ENCODE data around the gene NHERF2. TPM values are rescaled to one million over a fixed set of nuclear protein-coding genes. Genes with fewer than 3 reads are reported as not detected.

Gene NHERF2
- total RNA-seq (1.5 TPM), polyA plus RNA-seq (under 1 TPM; 0.09 to 0.86 (median 0.21) TPM)

DNA sequence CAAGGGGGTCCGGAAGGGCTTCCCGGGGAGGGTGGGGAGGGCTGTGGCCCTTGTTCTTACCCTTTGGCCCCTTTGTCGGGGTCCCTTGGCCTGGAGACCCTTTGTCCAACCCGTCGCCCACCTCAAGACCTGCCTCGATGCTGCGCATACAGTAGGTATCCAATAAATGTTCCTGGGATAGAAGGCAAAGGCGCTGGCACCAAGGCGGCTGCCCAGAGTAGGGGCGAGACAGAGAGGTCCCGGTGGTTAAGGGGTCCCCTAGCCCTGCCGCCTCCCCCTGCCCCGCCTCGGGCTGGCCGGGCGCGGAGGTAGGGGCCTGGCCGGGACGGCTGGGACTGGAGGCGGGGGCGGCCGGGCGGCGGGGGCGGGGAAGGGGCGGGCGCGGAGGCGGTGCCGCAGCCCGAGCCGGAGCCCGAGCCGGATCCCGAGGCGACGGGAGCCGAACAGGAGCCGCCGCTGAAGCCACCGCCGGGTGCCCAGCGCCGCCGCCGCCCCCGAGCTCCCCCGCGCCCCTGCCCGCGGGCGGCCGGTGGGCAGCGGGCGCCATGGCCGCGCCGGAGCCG is at the start of gene NHERF2:
Gene NHERF2, plus strand, starts transcription at position 442 of the 563 bp plus-strand sequence. Its CDS starts 104 bp downstream, at position 546.
- Mint-ChIP-seq H3K9me3 (no peaks in the 10 kb centered on the region), H3K36me3 (no peaks in the 10 kb centered on the region), H3K4me1 (peaks cover 0 to 23% (median 6%) of the 10 kb centered on the region in 4 donors), H3K27ac (peak within 1 kb of the TSS in 2 of 3 donors; percentile 31 to 56), H3K4me3 (peak within 1 kb of the TSS; percentile 69 to 84 (median 83)), H3K27me3 (peaks cover 38% of the 10 kb centered on the region)
- H3K27ac ChIP-seq (ENCODE audit: insufficient read depth, low read length, poor library complexity, severe bottlenecking), result no peak within 1 kb of the TSS
- H3K27me3 ChIP-seq (ENCODE audit: control insufficient read depth, insufficient read depth, low read length), result no peaks in the 10 kb centered on the region
- no peak within 1 kb of the TSS for H3K4me3 ChIP-seq (ENCODE audit: low read depth, low read length)
- no peaks in the 10 kb centered on the region for H3K9me3 ChIP-seq (ENCODE audit: control insufficient read depth in 2 of 2, low read length in 2 of 2)
- no peaks in the 10 kb centered on the region for H3K36me3 ChIP-seq (ENCODE audit: control insufficient read depth, insufficient read depth, low read length)
- peak in 1 of 2 donors; percentile 20 for ATAC-seq (ENCODE audit: low read depth in 2 of 2)
- DNase-seq, result peak in 1 of 3 donors; percentile 27
- H3K4me1 ChIP-seq (ENCODE audit: control insufficient read depth, insufficient read depth, low read length, poor library complexity, severe bottlenecking), result peaks cover 29% of the 10 kb centered on the region

DNA sequence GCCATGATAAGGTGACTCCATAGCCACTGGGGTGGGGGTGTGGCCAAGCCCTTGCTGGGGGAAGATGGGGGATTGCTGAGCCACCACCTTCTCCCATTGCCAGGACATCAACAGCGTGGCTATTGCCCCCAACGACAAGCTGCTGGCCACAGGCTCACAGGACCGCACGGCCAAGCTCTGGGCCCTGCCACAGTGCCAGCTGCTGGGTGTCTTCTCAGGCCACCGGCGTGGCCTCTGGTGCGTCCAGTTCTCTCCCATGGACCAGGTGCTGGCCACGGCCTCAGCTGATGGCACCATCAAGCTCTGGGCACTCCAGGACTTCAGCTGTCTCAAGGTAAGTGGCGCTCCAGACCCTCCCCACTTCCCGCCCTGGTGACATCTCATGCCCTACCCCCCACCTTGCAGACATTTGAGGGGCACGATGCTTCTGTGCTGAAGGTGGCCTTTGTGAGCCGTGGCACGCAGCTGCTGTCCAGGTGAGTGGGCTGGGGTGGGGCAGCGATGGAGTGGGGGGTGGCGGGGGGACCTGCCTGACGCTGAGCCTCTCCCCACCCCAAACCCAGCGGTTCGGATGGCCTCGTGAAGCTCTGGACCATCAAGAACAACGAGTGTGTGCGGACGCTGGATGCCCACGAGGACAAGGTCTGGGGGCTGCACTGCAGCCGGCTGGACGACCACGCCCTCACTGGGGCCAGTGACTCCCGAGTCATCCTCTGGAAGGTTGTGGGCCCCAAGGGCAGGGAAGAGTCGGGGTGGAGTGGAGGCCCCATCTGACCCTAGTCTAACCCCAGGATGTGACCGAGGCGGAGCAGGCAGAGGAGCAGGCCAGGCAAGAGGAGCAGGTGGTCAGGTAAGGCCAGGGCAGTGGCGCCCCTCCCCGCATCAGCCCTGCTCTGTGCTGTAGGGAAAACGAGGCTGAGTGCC is 49.5 kb upstream of the NHERF2 start:
- peaks cover 0 to 15% (median 1%) of the 10 kb centered on the region in 4 donors for H3K4me1 Mint-ChIP-seq
- Histone ChIP-seq H3K4me3 (ENCODE audit: low read depth, low read length) (no peak overlapping the region), H3K27me3 (ENCODE audit: control insufficient read depth, insufficient read depth, low read length) (peaks cover 9% of the 10 kb centered on the region), H3K9me3 (ENCODE audit: control insufficient read depth in 2 of 2, low read length in 2 of 2) (no peaks in the 10 kb centered on the region), H3K27ac (ENCODE audit: insufficient read depth, low read length, poor library complexity, severe bottlenecking) (no peak overlapping the region), H3K4me1 (ENCODE audit: control insufficient read depth, insufficient read depth, low read length, poor library complexity, severe bottlenecking) (peaks cover 19% of the 10 kb centered on the region), H3K36me3 (ENCODE audit: control insufficient read depth, insufficient read depth, low read length) (peaks cover 33% of the 10 kb centered on the region)
- no peak overlapping the region for H3K27ac Mint-ChIP-seq
- peaks cover 25% of the 10 kb centered on the region for H3K27me3 Mint-ChIP-seq
- H3K9me3 Mint-ChIP-seq, result no peaks in the 10 kb centered on the region
- DNase-seq (no peak), ATAC-seq (ENCODE audit: low read depth in 2 of 2) (no peak)
- peaks cover 6% of the 10 kb centered on the region for H3K36me3 Mint-ChIP-seq
- no peak overlapping the region for H3K4me3 Mint-ChIP-seq

DNA sequence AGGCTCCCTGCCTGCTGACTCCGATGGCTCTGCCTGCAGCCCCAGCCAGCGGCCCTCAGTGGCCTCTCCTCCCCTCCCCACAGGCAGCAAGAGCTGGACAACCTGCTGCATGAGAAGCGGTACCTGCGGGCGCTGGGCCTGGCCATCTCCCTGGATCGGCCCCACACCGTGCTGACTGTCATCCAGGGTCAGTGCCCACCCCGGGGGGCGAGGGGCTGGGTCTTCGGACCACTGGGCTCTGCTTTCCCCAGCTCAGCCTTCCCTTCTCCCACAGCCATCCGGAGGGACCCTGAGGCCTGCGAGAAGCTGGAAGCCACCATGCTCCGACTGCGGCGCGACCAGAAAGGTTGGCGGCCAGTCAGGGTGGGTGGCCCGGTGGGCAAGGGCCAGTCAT is 48.8 kb upstream of the NHERF2 start:
- peaks cover 6% of the 10 kb centered on the region for H3K36me3 Mint-ChIP-seq
- H3K27ac ChIP-seq (ENCODE audit: insufficient read depth, low read length, poor library complexity, severe bottlenecking), result no peak overlapping the region
- H3K27me3 ChIP-seq (ENCODE audit: control insufficient read depth, insufficient read depth, low read length), result peaks cover 11% of the 10 kb centered on the region
- H3K36me3 ChIP-seq (ENCODE audit: control insufficient read depth, insufficient read depth, low read length), result peaks cover 33% of the 10 kb centered on the region
- peaks cover 31% of the 10 kb centered on the region for H3K27me3 Mint-ChIP-seq
- H3K4me3 Mint-ChIP-seq, result no peak overlapping the region
- peaks cover 0 to 18% (median 3%) of the 10 kb centered on the region in 4 donors for H3K4me1 Mint-ChIP-seq
- peaks cover 13% of the 10 kb centered on the region for H3K4me1 ChIP-seq (ENCODE audit: control insufficient read depth, insufficient read depth, low read length, poor library complexity, severe bottlenecking)
- ATAC-seq (ENCODE audit: low read depth in 2 of 2) (no peak), DNase-seq (no peak)
- no peak overlapping the region for H3K4me3 ChIP-seq (ENCODE audit: low read depth, low read length)
- no peaks in the 10 kb centered on the region for H3K9me3 ChIP-seq (ENCODE audit: control insufficient read depth in 2 of 2, low read length in 2 of 2)
- H3K9me3 Mint-ChIP-seq, result no peaks in the 10 kb centered on the region
- H3K27ac Mint-ChIP-seq, result no peak overlapping the region

DNA sequence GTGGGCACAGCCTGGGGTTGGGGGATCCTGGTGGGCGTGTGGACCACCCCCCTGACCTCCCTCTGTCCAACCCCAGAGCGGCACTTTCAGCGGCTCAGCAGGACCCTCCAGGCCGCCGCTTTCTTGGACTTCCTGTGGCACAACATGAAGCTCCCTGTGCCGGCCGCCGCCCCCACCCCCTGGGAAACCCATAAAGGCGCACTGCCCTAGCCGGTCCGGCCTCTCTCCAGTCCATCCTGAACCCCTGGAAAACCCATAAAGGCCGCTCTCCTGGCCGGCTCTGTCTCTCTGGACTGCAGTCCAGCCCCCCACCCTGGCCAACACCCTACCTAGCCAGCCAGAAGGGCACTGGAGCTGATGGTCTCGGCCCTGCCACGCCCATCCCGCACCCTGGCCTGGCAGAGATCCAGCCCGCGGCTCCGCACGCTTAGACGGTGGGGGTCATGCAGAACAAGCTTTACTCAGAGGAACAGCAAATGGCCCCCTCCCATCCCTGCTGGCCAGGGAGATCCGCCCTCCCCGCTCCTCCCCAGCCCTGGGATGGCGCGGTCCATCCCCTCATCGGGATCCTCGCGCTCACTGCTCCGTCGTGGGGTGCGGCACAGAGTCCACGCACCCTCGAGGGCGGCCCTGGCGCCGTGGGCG is 48.1 kb upstream of the NHERF2 start:
- no peak overlapping the region for H3K27ac Mint-ChIP-seq
- Histone ChIP-seq H3K4me1 (ENCODE audit: control insufficient read depth, insufficient read depth, low read length, poor library complexity, severe bottlenecking) (peaks cover 15% of the 10 kb centered on the region), H3K27me3 (ENCODE audit: control insufficient read depth, insufficient read depth, low read length) (peaks cover 11% of the 10 kb centered on the region), H3K4me3 (ENCODE audit: low read depth, low read length) (no peak overlapping the region), H3K9me3 (ENCODE audit: control insufficient read depth in 2 of 2, low read length in 2 of 2) (no peaks in the 10 kb centered on the region), H3K36me3 (ENCODE audit: control insufficient read depth, insufficient read depth, low read length) (peaks cover 33% of the 10 kb centered on the region), H3K27ac (ENCODE audit: insufficient read depth, low read length, poor library complexity, severe bottlenecking) (no peak overlapping the region)
- peaks cover 0 to 16% (median 4%) of the 10 kb centered on the region in 4 donors for H3K4me1 Mint-ChIP-seq
- H3K27me3 Mint-ChIP-seq, result peaks cover 28% of the 10 kb centered on the region
- no peaks in the 10 kb centered on the region for H3K9me3 Mint-ChIP-seq
- peaks cover 6% of the 10 kb centered on the region for H3K36me3 Mint-ChIP-seq
- H3K4me3 Mint-ChIP-seq, result no peak overlapping the region
- no peak for DNase-seq
- no peak for ATAC-seq (ENCODE audit: low read depth in 2 of 2)

DNA sequence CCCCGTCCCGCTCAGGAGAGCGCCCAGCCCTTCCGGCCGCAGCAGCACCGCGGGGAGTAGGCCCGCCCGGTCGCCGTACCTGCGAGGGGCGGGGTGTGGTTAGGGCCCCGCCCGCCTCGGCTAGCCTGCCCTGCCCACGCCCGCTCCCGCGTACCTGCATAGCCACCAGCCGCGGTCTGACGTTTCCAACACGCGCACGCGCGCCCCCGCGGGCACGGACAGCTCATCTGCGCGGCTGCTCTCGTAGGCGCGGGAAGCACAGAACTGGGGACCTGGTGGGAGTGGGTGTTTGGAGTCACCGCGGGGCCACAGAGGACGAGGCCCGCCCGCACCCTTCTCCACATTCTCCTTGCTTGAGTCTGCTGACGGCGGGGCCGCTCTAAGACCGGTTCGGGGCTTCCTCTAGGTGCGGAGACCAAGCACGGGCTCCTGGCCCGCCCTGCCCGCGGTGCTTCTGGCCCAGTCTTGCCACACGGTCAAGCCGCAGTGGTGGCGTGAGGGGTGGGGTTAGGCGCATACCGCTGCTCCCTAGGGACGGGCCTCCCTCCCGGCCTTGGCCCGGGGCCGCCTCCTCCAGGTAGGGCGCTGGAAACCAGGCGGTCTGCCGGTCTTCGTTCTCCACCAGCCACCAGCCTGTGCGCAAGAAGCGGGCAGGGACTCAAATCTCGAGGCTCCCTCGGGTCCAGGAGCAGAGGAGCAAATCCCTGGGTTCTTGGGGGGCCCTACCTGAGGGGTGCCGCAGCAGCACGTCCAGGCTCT is 47.3 kb upstream of the NHERF2 start:
- Mint-ChIP-seq H3K27me3 (peaks cover 27% of the 10 kb centered on the region), H3K4me3 (no peak overlapping the region), H3K4me1 (peaks cover 0 to 16% (median 4%) of the 10 kb centered on the region in 4 donors), H3K27ac (no peak overlapping the region), H3K36me3 (peaks cover 6% of the 10 kb centered on the region), H3K9me3 (no peaks in the 10 kb centered on the region)
- ATAC-seq (ENCODE audit: low read depth in 2 of 2) (no peak), DNase-seq (peak in 1 of 3 donors; percentile 31)
- peaks cover 11% of the 10 kb centered on the region for H3K27me3 ChIP-seq (ENCODE audit: control insufficient read depth, insufficient read depth, low read length)
- H3K4me3 ChIP-seq (ENCODE audit: low read depth, low read length), result no peak overlapping the region
- no peaks in the 10 kb centered on the region for H3K9me3 ChIP-seq (ENCODE audit: control insufficient read depth in 2 of 2, low read length in 2 of 2)
- H3K4me1 ChIP-seq (ENCODE audit: control insufficient read depth, insufficient read depth, low read length, poor library complexity, severe bottlenecking), result peaks cover 16% of the 10 kb centered on the region
- peaks cover 33% of the 10 kb centered on the region for H3K36me3 ChIP-seq (ENCODE audit: control insufficient read depth, insufficient read depth, low read length)
- no peak overlapping the region for H3K27ac ChIP-seq (ENCODE audit: insufficient read depth, low read length, poor library complexity, severe bottlenecking)

DNA sequence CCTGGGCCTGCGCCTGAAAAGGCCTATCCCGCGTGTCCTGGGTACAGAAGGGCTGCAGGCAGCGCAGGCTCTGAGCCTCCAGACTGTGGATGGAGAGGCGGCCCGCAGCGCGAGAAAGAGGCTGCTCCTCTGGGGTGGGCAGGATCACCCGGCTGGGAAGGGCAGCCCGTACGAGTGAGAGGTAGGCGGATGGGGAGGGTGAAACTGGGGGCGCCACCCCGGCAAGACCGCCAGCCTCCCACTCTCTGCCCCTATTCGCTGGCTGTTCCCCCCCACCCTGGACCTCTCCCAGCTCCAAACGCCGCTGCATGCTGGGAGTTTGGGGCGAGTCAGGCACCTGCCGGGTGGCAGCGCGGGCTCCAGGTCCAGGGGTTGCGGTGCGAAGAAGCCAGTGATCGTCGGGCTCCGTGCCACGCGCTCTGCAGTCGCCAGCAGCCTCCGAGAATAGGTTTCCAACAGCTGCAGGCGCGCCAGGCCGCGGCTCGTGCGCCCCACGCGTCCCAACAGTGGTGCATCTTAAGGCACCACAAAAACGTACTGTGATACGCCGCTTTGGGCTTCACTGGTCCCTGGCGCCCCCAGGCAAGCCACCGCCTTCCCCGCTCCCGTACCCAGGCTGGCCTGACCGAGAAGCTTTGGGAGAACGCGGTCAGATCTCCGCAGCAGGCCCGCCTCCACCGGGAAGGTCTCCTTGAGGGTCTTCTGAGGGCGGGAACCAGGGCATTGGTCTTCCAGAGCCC is 46.5 kb upstream of the NHERF2 start:
- Mint-ChIP-seq H3K4me3 (peak overlapping the region in 1 of 4 donors; percentile 88), H3K4me1 (peaks cover 0 to 18% (median 5%) of the 10 kb centered on the region in 4 donors), H3K27me3 (peaks cover 27% of the 10 kb centered on the region), H3K36me3 (peaks cover 6% of the 10 kb centered on the region), H3K27ac (no peak overlapping the region), H3K9me3 (no peaks in the 10 kb centered on the region)
- no peaks in the 10 kb centered on the region for H3K9me3 ChIP-seq (ENCODE audit: control insufficient read depth in 2 of 2, low read length in 2 of 2)
- H3K27ac ChIP-seq (ENCODE audit: insufficient read depth, low read length, poor library complexity, severe bottlenecking), result no peak overlapping the region
- H3K4me1 ChIP-seq (ENCODE audit: control insufficient read depth, insufficient read depth, low read length, poor library complexity, severe bottlenecking), result peaks cover 22% of the 10 kb centered on the region
- peaks cover 28% of the 10 kb centered on the region for H3K36me3 ChIP-seq (ENCODE audit: control insufficient read depth, insufficient read depth, low read length)
- ATAC-seq (ENCODE audit: low read depth in 2 of 2) (no peak), DNase-seq (no peak)
- H3K4me3 ChIP-seq (ENCODE audit: low read depth, low read length), result no peak overlapping the region
- H3K27me3 ChIP-seq (ENCODE audit: control insufficient read depth, insufficient read depth, low read length), result peaks cover 11% of the 10 kb centered on the region

DNA sequence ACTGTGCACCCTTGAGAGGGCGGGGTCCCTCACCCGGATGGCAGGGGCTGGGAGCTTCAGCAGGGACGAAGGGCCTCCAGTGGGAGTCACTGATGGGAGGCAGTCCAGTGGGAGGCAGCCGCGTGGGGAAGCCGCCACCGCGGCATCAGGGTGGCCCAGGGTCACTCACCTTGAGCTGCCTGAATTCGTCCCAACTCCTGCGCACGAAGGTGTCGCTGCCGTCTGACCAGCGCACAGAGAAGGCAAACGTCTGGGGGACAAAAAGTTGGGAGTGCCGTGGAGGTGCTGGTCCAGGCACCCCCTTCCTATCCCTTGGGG is 46.0 kb upstream of the NHERF2 start:
- Histone ChIP-seq H3K27ac (ENCODE audit: insufficient read depth, low read length, poor library complexity, severe bottlenecking) (no peak overlapping the region), H3K9me3 (ENCODE audit: control insufficient read depth in 2 of 2, low read length in 2 of 2) (no peaks in the 10 kb centered on the region), H3K27me3 (ENCODE audit: control insufficient read depth, insufficient read depth, low read length) (peaks cover 11% of the 10 kb centered on the region), H3K4me1 (ENCODE audit: control insufficient read depth, insufficient read depth, low read length, poor library complexity, severe bottlenecking) (peaks cover 25% of the 10 kb centered on the region), H3K4me3 (ENCODE audit: low read depth, low read length) (no peak overlapping the region), H3K36me3 (ENCODE audit: control insufficient read depth, insufficient read depth, low read length) (peaks cover 23% of the 10 kb centered on the region)
- peaks cover 0 to 19% (median 5%) of the 10 kb centered on the region in 4 donors for H3K4me1 Mint-ChIP-seq
- ATAC-seq (ENCODE audit: low read depth in 2 of 2) (no peak), DNase-seq (no peak)
- peak overlapping the region in 1 of 4 donors; percentile 88 for H3K4me3 Mint-ChIP-seq
- H3K27ac Mint-ChIP-seq, result no peak overlapping the region
- no peaks in the 10 kb centered on the region for H3K9me3 Mint-ChIP-seq
- H3K36me3 Mint-ChIP-seq, result peaks cover 5% of the 10 kb centered on the region
- peaks cover 27% of the 10 kb centered on the region for H3K27me3 Mint-ChIP-seq

All from CD4-positive, CD25-positive, alpha-beta regulatory T cell (primary cell).